Stimulated activated CD4-positive, alpha-beta T cell treated with anti-CD3 and anti-CD28 coated beads, Interleukin-4, amount 100 ng/mL, for 4 hours (primary cell): Measurements from ENCODE around the gene MUSTN1.

ENCODE experiments used
- DNase-seq, 2 experiments: peaks; one replicate each; pipeline ENCODE4 v3.0.0-alpha.2; 2020

Gene MUSTN1

DNA sequence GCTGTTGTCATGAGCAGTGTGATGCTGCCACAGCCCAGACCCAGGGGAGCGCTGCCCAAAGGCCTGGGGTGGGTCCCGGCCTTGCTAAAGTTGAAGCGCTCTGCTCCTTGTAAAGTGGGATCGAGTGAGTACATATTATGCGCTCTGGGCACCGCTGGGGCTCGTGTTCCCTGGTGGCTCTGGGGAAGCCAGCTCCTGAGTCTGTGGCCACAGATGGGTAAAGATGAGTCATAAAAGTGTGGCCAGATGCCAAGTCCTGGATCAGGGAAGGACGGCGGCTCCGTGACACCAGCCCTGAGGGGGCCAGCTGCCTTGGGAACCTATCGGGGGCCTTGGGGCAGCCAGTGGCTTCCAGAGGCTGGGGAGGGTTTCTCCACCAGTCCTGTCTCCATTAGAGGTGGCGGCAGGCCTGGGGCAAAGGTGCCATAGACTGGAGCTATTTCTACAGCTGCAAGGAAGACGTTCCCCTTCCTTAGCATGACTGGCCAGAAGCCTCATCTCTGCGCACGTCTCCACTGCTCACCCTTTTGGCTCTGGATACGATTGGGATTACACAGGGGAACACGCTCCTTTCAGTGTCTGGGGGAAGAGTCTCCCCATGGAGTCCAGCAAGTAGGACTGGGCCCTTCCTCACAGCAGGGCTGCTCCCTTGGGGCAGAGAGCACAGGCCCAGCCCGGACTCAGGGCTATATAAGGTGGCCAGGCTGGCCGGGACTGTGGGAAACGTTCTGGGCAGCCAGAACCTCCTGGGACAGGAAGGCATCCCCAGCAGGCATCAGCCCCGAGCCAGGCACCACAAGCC, 3.1 kb downstream of the MUSTN1 start:
- DNase-seq = no peak

DNA sequence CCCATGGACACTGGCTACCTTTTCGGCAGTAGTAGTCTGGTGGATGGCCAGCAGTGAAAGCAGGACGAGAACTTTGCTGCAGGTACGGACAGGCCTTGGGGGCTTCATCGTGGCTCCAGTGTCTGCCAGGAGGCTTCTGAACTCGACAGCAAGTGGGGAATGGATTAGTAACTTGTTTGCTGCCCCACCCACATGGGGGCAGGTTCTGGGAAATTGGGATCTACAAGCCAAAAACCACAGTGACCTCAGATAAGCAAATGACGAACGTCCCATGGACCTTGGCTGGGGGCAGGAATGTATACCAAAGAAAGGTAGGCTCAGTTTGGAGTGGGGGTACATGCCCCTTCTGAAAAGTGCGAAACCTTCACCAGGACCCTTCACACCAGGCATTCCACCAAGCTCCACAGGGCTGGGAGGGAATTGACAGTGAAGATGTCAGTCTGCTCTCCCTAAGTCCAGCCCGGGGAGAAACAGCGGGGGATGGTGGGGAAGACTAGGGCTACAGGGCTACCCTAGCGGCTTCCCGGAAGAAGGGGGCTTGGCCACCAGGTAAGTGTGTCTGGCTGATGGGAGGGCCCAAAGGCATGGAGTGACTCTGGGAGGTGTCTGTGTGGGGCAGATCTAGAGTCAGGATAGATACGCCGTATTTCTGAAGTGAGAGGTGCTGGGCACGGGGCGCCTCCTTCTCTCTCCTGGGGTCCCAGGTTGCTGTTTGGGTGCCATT, 4.1 kb downstream of the MUSTN1 start, which contains the start of gene ITIH4:
Gene ITIH4 (minus strand): TSS at position 138 of the 724 bp plus-strand sequence. CDS start 30 bp downstream, at position 108.
- no peak for DNase-seq

DNA sequence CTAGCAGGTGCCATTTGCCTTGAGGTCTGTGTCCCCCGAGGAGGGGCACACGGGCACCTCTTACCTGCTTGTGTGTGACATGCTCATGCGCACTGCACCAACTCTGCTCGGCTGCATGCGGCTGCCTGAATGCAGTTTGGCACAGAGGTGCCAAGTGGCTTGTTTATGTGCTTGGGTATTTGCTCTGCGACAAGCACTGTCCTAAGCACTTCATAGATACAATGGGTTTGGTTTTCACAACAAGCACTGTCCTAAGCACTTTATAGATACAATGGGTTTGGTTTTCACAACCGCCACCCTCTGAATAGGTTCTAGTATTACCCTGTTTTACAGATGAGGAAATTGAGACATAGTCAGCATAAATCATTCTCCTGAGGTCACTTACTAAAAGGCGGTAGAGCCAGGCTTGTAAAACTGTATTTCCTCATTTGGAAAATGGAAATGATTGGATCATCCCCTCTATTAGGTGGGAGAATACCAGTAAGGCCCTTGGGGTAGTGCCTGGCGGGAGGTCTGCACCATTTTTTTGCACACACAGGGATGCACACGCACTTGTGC, 4.8 kb downstream of the MUSTN1 start:
- DNase-seq = no peak

DNA sequence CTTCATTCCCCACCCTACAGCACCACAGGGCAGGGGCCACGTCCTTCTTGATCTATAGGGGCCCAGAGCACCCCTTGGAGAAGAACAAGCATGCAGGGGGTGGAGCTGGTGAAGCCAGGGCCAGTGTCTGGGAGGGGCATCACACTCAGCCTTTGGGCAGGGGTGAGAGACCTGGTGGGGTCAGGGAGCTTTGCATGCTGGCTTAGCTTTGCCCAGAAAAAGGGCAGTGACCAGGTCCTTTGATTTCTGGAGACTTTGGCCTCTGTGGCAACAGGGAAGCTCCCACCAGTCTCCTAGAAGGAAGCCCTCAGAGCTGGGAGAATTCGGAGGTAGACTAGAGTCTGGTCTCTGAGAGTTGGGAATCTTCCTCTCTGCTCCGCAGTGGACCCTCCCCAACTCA, 5.3 kb downstream of the MUSTN1 start:
- no peak for DNase-seq

DNA sequence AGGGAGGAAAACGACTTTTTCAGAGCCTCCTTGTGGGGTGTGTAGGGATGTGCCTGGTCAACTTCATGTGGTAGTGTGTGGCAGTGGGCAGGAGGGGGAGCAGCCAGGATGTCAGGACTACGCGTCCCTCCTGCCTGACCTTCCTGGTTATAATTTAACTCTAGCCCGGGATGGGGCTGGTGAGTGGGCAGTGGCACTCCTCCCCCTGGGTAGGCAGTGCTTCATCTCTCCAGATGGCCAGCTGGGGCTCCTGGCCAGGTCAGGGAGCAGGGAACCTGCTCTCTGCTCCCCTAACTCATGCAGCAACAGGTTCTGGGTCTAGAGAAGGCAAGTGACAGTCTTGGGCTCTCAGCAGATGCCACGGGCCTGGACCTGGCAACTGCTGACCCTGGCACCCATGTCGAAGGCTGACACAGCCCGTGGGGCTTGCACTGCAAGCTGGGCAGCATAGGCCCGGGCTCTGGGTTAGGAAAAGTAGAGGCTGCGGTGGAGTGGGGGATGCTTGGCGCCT, 6.9 kb downstream of the MUSTN1 start:
- DNase-seq = no peak

DNA sequence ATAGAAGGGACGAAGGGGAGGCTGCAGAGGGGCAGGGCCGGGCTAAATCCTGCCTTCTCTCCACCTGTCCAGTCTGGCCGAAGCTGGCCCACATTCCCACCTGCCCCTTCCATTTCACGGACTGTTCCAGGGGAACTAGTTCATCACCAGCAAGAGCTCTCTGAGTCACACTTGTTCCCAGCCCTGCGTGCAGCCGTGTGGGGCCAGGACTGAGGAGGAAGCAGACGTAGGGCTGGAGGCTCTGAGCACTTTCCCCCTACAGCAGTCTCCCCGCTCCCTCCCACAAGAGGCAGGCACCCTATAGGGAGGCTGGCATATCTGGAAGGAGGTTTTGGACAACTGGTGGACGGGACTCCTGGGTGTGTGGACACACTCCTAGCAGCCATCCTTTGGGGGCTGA, 7.4 kb downstream of the MUSTN1 start:
- DNase-seq = no peak

DNA sequence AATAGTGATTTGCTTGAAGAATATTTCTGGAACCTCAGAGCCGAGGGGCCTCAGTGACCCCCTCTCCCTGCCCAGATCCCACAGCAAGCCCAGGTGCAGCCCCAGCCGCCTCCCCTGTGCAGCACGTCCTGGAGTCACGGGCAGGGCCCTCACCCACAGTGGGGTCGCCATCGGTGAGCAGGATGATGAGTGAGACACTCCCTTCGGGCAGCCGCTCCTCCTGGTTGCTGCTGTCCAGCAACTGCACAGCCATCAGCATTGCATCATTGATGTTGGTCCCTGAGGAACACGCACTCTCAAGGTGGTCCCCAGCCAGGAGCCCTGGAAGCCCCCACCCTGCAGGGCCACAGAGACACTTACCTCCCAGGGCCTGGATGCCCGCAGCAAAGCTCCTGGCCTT, 10.8 kb downstream of the MUSTN1 start:
- no peak for DNase-seq

DNA sequence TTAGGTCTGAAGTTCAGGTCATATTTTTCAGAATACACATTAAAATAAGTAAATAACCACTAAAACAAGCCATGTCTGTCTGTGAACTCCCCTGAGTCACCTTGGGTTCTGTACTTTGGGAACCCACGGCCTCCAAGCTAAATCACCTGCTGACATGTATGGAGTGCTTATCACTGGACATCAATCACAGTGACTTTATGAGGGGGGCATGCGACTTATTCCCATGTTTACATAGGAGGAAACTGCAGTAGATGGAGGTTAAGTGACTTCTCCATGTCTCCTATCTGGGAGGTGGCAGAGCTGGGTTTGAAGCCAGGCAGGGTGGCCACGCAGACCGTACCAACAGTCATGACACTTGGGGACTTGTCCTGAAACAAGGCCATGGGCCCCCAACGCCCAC, 12.5 kb downstream of the MUSTN1 start:
- no peak for DNase-seq

DNA sequence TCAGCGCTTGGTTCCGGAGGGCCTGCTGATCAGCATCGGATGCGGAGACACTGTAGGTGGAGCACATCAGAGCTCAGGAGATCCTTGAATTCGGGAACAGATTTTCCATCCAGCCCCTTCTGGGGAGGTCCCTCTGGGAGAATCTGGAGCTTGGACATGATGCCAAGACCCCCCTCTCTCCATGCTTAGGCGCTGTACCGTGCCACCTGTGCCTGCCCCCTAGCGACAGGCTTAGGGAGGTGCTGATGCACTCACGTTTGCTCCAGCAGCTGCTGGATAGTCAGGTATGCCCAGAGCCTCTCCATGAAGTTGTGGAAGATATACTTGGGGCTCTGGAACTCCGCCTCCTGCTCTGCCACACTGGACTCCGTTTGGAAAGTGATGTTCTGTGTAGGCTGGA, 14.1 kb downstream of the MUSTN1 start:
- DNase-seq = peak in 1 of 2 experiments; percentile 17

DNA sequence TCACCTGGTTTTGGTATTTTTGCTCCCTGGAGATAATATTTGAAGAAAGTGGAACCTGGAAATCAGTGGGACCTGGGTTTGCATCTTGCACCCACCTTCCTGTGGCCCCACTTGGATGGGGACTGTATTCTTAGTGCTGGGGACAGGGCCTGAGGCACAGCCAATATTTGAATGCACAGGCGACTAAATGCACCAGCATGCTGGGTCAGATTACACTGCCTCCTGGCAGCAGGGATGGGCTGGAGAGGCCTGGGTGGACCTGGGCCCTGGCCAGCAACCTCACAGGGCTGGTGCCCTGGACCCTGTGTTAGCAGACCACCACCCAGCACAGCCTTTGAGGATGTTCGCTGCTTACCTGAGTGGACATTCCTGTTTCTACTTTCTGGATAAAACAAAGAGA, 14.9 kb downstream of the MUSTN1 start:
- no peak for DNase-seq

DNA sequence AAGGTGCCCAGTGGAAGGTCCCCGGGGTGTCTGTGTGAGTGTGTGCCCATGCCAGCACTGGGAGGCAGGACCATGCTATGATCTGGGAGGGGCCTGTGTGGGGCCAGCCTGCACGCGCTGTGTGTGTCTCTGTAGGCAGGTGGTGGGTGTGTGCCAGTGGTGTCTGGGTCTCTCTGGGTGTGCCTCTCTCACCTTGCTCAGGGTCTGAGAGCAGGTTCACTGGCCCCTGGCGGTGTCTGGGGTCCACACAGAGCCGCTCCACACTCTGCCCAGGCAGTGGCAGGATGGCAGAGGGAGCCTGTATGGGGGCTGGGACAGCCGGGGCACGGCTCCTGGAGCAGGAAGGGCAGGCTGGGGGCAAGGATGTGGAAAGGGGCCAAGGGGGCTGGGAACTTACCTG, 17.0 kb downstream of the MUSTN1 start:
- no peak for DNase-seq

DNA sequence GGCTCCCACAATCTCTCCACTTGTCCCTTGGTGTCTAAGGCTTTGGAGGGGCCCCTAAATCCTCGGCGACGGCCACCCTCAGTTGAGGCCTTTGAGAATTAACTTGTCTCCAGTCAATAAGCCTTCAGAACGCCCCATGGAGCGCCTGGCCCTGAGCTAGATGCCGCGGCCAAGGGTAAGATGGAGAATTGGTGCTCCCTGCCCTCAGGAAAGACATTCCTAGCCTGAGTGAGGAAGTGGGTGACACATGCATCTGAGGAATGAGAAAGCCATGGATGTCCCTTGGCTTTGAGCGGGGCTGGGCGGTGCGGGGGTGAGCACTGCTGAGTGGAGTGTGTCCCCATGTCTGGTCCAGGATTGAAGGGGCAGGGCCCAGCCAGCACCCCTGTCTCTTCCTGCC, 17.6 kb downstream of the MUSTN1 start:
- DNase-seq = no peak

DNA sequence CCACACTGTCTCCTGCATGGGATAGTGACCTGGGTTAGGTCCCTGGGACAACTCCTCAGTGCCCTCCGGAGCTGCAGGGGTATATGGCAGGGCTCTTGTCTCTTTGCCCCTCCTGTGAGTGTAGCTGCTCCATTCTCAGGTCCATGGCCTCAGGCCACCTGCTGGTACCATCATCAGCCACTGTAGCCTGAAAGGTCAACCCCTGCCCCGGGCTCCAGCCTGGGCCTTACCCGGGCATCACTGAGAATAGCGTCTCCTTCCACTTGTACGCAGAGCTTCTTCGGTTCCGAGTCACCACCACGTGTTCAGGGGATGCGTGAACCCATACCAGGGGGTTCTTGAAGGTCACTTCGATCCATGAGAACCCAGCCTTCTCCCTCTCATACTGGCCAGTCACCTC, 18.2 kb downstream of the MUSTN1 start:
- DNase-seq = no peak

DNA sequence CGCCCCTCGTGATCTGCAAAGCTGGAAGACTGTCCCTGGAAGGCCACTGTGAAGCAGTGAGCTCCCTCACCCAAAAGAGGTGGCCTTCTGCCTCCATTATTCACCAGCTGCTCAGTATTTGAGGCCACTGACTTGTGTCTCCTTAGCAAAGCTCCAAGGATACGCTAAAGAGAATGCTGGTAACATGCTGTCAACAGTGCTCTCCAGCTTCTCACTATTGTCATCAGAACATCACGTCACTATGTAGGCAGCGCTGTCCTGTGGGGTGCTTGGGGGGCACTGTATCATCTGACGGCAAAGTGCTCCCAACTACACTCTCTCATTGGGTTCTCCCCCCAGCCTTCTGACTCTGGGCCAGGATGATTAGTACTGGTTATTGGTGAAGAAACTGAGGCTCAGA, 18.6 kb downstream of the MUSTN1 start:
- no peak for DNase-seq

DNA sequence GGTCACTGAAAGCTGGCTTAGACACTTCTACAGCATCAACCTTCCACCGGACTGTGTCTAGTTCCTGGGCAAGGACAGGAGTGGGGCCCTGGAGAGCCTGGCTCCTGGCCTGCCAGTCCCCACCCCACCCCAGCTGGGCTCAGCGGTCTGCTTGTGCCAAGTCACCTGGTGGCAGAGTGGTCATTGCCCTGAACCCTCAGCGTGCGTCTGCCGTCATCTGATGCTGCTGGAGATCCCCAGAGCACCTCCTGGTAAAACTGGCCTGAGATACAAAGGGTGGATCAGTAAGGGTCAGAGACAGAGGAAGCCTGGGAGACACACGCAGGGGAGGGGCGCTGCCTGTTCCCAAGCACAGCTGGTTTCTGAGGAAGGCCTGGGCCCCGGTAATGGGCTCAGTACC, 21.0 kb downstream of the MUSTN1 start:
- DNase-seq = no peak

DNA sequence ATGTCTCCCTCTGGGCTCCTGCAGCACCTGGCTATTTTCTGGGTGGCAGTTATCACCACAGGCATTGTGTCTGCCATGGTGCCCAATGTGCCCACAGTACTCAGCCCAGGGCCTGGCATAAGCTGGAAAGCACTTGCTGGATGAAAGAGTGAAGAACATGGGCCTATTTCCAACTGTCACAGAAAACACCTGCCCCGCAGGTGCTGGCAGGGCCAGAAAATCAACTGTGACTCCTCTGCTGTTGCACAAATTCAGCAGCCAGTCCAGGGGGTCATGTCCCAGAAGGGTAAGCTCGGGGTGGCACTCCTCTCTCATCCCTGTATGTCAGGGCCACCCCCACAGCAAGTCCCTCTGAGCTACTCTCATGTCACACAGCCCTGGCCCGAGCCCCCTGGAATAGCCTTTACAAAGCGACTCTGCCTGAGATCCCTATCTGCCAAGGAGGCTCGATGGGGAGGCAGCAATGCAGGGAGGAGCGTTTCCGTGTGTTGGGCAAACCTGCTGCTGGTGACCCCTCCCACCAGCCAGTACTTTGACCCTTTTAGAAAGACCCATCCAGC, 23.3 kb downstream of the MUSTN1 start:
- DNase-seq = no peak

DNA sequence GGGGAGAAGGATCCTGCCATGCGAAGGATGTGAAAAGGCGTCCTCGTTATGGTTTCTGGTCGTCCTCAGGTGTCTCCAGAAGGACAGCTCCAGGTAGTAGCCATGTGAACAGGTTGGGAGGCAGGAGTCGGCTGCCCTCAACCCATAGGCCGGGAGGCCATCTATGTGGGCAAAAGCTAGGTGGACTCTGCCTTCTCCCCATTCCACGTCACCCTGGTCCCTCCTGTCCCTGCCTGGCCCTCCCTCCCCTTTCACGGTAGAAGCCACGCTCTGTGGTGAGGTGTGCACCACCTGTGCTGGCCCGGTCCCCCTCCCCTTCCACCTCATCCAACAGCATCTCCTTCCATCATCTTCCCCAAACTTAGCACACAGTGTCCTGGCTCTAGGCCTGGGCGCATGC, 23.9 kb downstream of the MUSTN1 start:
- DNase-seq = no peak

DNA sequence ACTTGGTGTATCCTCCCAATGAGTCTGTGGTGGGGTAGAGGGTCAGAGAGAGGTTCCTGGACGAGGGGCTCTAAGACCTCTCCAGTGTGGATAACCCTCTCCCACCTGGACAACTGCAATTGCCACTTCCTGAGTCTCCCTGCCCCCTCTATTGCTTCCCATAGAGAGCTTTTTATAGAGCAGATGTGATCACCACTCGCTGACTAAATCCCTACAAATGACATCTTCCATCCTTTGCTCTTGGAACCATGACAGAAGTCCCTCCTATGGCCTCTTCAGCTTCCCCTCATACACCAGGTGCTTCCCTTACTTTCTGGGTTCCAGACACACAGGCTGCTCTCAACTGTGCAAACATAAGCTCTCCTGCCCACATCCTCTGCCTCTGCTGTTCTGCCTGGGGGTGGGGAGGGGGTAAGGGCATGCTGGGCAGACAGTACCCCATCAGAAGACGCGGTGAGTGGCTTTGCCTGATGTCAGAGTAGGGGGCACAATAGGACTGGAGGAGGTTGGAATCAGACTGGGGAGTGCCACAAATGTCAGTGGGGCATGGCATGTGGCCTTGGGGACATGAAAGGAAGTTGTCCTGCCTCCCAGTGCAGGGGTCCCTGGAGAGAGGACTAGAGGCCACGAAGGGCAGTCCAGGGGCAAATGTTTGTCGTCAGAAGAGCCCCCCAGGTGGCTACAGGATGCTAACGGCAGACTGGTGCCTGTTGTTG, 25.0 kb downstream of the MUSTN1 start:
- DNase-seq = no peak

DNA sequence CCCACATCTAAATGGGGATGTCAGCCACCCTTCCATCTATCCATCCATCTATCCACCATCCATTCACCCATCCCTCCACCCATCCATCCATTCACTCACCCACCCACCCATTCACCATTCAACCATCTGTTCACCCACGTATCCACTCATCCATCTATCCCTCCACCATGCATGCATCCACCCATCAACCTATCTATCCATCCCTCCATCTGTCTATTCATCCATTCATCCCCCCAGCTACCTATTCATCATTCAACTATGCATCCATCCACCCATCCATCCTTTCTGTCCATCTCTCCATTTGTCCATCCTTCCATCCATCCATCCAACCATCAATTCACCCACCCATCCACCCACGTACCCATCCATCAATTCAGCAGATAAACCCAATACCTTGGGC, 25.7 kb downstream of the MUSTN1 start:
- DNase-seq = no peak

DNA sequence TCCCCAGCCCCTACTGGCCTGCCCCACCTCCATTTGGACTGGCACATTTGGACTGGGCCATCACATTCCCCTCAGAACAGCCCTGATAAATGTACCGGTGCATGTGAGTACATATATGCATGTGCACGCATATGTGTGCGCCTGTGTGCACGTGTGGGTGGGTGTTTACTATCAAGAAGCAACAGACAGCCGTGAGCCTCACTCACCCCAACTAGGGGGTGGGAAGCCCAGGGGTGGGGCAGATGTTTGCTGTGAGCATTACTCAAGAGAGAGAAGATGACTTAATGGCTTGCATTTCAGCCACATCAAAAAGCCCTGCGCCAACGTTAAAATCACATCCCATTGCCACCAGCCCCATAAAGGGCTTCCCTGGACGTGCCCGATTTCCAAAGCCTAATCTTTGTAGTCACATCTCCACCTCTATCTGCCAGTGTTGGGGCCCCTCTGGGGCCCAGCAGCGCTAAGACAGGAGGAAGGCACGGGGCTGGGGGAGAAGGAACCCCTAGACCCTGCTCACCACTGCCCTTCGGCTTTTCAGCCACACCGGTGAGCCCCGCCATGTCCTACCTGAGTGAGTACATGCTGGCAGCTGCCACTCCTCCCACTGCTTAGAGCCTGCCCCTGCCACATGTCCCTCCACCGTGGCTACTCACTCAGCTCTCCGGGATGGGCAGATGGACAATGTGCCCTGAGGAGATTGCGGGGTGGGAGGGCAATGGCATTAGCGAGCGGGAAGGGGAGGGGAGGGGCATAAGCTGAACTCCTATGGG, 29.4 kb downstream of the MUSTN1 start:
- DNase-seq = no peak

DNA sequence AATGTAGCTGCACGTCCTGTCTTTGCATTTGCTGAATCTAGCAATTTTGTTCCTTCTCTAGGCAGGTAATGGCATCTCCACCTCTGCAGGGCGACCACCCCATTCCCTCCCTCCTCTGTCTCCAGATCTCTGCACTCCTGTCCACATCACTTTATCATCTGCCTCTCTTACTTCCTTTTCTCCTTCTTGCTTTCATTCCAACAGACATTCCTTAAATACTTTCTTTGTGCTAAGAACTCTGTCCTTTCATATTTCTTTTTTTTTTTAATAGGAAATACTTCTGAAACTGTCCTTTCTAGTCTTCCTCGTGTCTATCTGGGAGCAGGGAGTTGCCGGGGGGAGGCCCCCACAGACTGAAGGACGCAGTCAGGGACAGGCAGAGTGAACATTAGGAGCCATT, 33.0 kb downstream of the MUSTN1 start:
- no peak for DNase-seq

DNA sequence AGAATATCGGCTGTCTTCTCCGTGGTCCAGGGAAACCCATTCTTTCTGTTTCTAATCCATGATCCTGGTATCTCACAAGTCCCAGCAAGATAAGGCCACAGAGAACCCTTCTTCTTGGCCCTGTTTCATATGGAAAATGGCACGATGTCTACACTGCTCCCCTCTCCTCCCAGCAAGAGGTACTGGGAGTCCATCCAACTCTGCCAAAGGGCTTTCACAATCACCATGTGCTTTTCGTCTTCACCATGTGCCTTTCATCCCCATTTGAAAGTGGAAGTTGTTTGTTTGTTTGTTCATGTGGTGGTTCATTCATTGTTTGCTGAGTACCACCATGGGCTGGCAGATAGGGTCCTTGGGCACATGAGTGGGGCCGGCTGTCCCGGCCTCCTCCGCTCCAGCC, 34.7 kb downstream of the MUSTN1 start:
- DNase-seq = no peak
